ENCODE data around the gene SLC6A18.
"Not testable (repeated sequence)": the region's sequence is repeated elsewhere in the genome, so short reads cannot be mapped to it uniquely, and the experiment has no call there.

The SLC6A18 gene

DNA sequence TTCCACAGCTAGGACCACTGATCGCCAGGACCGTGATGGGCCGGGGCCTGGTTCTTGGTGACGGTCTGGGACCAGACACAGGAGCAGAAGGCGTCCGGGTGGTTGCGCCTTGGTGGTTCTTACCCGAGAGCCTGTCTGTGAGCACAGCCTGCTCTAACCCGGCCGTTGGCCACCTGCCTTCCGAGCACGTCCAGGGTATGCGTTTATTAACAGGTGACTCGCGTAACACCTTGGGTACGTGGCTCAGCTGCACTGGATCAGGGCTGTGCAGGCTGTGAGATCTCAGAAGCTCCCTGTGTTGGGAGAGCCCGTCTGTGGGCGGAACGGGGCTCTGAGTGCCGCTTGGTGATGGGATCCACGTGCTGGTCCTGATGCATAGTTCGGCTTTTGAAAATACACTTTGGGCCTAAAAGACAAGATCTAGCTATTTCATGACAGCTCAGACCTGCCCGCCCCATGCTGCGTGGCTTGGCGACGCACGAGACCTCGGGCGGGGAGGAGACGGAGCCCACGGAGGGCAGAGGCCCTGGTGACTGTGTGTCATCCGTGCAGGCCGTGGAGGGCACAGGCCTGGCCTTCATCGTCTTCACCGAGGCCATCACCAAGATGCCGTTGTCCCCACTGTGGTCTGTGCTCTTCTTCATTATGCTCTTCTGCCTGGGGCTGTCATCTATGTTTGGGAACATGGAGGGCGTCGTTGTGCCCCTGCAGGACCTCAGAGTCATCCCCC, 6.7 kb upstream of the SLC6A18 start:
- DNase-seq = no peak

DNA sequence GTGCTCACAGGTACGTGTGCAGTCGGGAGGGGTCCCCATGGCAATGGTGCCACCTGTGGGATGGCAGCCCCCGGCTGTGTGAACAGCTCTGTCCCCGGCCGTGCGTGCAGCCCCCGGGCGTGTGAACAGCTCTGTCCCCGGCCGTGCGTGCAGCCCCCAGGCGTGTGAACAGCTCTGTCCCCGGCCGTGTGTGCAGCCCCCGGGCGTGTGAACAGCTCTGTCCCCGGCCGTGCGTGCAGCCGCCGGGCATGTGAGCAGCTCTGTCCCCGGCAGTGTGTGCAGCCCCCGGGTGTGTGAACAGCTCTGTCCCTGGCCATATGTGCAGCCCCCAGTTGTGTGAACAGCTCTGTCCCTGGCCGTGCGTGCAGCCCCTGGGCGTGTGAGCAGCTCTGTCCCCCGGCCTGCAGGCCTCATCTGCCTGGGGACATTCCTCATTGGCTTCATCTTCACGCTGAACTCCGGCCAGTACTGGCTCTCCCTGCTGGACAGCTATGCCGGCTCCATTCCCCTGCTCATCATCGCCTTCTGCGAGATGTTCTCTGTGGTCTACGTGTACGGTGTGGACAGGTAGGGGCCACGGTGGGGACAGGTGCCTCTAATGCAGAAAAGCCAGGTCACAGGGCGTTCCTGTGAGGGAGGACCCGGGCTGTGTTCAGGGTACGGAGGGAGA, 5.9 kb upstream of the SLC6A18 start:
- no peak for DNase-seq

DNA sequence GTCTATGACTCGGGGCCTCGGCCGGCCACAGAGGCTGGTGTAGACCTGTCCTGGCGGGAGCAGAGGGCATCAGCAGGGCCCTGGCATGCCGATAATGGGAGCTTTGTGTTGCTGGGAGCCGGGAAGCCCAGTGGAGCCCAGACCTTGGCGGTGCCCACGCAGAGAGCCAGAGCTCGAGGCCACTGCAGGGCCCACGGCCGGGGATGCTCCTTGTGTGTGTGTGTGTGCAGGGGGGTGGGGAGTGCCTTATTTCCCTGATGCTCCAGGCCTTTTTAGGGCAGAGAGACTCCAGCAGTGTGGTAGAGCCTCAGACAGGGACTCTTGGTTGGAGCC, 5.4 kb upstream of the SLC6A18 start:
- no peak for DNase-seq

DNA sequence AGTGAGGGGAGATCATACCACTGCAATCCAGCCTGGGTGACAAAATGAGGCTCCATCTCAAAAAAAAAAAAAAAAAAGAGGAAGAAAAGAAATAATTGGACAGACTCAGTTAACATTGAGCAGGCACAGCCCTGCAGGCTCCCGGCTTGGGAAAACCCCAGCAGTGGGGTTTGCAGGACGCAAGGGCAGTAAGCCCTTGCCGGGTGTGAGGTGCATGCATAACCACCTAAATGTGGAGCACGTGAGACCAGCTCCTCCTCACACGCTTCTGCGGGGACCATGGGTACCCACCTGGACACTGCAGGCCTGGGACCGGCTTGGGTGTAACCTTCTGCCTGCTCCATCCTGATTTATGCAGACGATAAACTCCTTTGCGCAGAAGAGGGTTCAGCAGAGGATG, 4.8 kb upstream of the SLC6A18 start:
- DNase-seq = no peak

DNA sequence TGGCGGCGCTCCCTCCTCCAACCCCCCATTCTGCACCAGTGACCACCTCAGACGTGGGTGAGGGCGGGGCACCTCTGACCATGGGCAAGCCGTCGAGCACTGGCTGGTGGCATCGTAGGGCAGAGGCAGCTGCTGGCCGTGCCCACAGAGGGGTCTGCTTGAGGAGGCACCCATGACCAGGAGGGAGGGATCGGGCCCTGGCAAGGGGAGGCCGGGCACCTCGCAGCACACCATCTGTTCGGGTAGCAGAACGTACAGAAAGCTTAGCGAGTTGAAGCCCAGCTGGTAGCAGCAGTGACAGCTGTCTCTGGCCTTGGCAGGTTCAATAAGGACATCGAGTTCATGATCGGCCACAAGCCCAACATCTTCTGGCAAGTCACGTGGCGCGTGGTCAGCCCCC, 4.3 kb upstream of the SLC6A18 start:
- no peak for DNase-seq

DNA sequence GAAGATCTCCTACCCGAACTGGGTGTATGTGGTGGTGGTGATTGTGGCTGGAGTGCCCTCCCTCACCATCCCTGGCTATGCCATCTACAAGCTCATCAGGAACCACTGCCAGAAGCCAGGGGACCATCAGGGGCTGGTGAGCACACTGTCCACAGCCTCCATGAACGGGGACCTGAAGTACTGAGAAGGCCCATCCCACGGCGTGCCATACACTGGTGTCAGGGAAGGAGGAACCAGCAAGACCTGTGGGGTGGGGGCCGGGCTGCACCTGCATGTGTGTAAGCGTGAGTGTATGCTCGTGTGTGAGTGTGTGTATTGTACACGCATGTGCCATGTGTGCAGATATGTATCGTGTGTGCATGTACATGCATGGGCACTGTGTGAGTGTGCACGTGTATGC, 3.5 kb upstream of the SLC6A18 start:
- no peak for DNase-seq

DNA sequence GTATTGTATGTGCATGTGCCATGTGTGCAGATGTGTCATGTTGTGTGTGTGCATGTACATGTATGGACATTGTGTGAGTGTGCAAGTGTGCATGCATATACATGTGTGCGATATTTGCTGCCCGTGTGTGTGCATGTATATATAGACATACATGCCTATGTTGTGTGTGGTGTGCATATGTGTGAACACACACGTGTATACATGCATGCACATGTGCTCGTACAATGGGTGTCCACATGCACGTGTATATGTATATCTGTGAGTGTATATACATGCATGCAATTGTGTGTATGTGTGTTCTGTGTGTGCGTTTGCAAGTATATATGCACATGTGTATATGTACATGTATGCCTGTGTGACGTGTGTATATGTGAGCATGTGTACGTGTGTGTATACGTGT, 3.0 kb upstream of the SLC6A18 start:
- no peak for DNase-seq

DNA sequence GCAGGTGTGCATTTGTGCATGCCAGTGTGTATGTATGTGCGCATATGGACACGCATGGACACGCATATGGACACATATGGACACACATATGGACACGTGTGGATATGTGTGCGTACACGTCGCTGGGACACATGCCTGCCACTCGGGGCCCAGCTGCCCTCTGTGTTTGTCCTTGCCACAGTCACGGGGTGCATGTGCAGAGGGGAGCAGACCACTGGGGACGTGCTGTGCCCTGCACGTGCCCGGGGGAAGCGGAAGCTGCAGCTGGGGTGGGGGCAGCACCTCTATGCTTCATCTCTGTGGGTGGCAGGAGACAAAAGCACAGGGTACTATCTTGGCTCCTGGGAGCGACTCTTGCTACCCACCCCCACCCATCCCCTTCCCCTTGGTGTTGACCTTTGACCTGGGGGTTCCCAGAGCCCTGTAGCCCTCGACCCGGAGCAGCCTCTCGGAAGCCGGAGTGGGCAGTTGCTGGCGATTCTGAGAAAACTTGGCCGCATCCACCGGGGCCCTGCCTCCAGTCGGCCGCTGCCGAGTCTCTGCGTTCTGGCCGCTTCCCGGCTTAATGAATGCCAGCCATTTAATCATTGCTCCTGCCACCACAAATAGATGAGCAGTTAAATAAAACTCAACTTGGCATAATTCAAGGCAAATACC, 2.4 kb upstream of the SLC6A18 start:
- no peak for DNase-seq

DNA sequence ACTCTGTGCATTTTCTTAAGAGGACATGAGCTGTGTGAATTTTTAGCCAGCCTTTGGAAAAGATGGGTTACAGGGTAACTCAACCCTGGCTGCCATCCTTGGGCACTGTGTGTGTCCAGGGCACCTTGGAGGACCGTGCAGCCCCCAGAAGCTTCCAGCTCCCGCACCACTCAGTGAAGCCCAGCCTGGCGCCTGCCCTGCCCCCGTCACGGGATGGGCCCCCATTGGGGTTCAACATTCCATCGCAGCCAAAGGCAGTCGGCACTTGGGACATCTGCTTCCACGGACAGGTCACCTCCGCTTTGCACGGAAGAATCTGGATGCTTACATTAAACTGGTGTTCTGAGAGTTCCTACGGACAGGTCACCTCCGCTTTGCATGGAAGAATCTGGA, 1.9 kb upstream of the SLC6A18 start:
- no peak for DNase-seq

DNA sequence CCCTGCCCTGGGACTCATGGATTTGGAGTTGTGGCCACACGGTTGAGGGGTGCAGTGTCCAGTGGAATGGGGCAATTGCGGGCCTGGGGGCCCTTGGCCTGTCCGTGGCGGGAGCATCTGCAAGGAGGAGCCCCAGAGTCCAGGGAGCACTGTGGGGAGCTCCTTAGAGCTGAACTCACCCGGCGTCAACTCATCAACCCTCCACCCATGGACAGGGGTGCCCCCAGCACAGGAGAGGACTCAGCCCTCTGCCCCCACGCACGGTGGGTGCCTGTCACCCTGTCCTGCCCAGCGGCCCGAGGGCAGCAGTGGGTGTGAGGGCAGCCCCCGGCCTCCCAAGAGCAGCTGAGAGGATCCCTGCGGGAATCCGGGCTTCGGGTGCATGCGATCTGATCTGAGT, 550 bp upstream of the SLC6A18 start:
- DNase-seq = no peak

DNA sequence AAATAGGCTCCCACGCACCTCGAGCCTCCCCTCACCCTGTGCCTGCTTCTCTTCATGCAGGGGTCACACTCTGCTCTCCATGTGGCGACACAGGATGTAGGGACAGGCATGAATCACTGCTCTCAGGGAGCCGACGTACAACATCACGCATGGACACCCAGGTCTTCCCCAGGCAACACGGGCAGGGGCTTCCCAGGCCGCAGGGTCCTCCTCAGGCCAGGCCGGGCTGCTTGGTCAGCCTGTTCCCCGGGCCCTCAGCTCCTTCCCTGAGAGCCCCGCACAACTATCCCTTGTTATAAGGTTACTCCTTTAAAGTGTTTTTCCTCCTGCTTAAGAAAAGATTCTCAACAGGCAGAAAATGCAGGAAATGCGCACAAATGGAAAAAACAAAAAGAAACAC, 1.1 kb downstream of the SLC6A18 start:
- no peak for DNase-seq

DNA sequence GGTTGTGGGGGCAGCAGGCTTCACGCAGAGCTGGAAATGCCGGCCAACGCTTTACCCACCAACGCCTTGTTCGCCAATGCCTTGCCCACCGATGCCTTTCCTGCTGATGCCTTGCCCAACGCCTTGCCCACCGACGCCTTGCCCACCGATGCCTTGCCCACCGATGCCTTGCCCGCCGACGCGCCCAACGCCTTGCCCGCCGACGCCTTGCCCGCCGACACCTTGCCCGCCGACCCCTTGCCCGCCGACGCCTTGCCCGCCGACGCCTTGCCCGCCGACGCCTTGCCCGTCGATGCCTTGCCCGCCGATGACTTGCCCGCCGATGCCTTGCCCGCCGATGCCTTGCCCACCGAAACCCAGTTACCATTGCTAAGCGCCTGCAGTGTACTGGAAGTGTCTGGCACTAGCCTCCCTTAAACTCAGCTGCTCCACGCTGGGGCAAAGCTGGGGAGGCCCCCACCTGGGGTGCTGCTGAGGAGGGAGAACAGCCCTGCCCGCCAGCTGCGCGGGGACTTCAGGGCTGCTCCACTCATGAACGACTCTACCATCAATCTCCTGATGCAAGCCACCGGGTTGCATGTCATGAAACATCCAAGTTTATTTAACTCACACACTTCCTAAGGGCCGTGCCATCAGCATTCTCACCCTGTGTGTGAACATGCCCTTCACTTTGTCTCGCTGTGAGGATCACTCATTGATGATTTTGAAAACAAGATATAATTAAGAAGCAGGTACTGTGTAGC, 1.8 kb downstream of the SLC6A18 start:
- DNase-seq = no peak

DNA sequence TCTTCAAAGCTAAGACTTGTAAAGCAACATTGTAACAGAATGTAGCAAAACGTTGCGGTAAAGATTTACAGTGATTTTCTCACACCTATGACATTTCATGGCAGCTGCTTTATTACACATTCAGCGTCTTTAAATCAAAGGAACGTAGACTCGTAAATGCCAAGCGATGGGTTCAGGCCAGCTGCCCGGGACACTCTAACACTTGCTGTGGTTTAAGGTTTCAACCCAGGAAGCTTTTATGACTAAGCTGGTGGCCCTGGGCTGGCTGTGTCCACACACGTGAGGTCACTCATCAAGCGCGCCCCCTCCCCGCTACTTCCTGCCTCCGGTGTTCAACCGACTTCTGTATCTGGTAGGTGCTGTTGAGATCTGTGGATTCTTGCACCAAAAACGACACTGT, 2.5 kb downstream of the SLC6A18 start:
- no peak for DNase-seq

DNA sequence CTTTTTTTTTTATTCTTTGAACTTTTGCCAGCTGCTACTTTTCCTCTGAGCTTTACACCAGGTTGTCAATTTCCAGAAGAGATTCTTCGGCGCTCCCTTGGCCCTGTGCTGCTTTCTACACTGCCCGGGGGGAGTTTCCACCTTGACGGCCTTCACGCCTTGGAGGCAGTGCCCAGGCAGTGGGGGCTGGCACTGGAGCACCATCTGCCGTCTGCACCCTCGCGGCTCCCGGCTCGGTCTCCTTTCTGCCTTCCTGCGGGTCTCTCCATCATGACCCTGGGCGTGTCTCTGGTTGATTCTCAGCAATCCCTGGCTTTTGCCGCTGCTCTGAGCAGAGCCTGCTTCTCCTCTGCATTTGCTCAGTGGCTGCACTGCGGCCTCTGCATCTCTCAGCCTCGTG, 2.9 kb downstream of the SLC6A18 start:
- DNase-seq = no peak

DNA sequence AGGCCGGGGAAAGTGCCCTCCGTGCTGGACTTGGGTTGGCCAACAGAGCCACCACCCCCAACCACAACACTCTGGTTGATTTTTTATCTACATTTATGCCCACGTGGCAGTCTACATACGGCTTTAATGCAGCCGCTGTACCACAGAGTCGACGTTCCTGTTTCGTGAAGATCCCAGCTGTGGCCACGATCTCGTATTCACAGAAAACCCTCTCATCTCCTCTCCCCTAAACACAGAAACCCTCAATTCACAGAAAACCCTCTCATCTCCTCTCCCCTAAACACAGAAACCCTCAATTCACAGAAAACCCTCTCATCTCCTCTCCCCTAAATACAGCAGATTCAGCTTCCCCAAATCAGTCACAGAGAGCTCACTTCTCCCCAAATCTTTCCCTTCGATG, 3.8 kb downstream of the SLC6A18 start:
- not testable (repeated sequence) for DNase-seq

DNA sequence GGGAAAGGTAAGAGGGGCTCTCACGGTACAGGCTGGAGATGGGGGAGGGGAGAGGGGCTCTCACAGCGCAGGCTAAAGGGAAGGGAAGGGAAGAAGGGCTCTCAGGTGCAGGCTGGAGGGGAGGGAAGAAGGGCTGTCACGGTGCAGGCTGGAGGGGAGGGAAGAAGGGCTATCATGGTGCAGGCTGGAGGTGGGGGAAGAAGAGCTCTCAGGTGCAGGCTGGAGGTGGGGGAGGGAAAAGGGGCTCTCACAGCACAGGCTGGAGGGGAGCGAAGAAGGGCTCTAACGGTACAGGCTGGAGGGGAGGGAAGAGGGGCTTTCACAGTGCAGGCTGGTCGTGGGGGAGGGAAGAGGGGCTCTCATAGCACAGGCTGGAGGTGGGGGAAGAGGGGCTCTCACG, 4.6 kb downstream of the SLC6A18 start:
- no peak for DNase-seq

DNA sequence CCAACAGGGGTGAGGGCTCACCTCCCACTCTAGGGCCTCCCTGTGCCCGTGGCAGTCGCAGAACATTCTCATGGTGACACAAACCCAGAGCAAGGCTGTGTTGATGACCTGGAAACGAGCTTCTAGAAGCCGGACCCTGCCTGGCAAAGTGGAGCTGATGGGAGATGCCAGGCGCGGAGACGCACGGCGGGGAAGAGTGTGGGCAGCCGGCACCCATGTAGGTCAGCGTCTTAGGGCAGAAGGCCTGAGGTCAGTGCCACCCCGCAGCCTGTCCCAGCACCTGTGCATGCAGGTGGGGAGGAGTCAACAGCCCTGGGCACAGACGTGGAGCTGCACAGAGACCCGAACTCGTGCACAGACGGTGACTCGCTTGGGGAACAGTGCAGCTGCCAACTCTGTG, 5.4 kb downstream of the SLC6A18 start:
- no peak for DNase-seq

DNA sequence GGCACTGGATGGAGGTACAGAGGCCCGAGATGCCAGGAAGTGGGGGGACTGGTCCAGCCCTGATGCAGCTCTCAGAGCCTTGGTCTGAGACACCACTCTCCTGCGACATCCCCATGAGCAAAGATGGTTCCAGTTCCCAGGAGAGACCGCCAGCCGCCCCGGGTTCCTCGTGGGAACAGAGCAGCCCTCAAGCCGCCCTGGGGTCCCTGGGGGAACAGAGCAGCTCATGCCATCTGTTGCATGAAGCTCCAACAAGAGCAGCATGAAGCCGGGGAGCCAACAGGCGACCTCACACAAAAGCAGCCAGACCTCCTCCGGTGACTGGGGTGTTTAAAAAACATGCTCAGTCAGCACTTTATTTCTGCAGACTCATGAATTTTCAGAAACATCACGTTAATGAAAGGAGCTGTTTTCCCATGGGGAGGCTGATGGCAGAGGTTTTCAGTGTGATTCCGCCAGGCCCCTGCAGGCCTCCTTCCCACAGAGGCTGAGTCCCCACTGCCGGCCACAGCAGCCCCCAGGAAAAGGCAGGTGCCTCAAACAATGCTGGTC, 6.2 kb downstream of the SLC6A18 start:
- DNase-seq = no peak

DNA sequence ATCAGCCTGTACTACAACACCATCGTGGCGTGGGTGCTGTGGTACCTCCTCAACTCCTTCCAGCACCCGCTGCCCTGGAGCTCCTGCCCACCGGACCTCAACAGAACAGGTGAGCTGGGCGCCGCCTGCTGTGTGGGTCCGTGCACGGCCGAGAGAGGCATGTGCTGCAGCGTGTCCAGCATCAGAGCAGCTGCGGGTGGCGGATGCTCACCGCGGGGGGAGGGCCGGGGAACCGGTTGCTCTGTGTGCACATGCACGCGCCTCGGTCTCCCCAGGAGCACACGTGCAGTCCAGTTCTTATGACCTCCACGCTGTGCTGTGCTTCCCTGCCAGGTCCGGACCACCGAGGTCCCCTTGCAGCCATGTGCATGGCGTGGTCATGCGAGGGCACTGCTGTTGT, 7.6 kb downstream of the SLC6A18 start:
- no peak for DNase-seq

DNA sequence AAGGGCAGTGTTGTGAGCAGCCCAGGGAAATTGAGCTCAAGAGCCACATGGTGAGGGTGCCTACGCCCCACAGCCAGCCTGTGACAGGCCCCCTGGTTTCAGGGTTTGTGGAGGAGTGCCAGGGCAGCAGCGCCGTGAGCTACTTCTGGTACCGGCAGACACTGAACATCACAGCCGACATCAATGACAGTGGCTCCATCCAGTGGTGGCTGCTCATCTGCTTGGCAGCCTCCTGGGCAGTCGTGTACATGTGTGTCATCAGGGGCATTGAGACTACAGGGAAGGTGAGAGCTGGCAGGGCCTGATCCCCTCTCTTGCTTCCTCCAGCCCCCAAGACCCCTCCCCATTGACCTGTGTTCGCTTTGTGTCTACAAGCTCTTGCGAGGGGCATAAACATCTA, 10.2 kb downstream of the SLC6A18 start:
- DNase-seq = no peak

DNA sequence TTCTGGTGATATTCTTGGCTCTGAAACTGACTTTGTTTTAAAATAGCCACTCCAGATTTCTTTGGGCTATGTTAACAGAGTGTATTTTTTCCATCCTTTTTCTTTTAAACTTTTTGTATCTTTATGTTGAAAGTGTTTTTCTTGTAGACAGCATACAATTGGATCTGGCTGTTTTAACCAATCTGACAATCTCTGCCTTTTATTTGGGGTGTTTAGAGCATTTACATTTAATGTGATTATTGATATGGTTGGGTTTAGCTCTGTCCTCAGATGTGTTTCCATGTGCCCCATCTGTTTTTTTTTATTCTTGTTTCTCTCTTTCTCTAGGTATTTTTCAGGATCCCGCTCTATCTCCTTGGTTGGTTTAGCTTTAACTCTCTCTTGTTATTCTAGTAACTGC, 10.7 kb downstream of the SLC6A18 start:
- DNase-seq = no peak

DNA sequence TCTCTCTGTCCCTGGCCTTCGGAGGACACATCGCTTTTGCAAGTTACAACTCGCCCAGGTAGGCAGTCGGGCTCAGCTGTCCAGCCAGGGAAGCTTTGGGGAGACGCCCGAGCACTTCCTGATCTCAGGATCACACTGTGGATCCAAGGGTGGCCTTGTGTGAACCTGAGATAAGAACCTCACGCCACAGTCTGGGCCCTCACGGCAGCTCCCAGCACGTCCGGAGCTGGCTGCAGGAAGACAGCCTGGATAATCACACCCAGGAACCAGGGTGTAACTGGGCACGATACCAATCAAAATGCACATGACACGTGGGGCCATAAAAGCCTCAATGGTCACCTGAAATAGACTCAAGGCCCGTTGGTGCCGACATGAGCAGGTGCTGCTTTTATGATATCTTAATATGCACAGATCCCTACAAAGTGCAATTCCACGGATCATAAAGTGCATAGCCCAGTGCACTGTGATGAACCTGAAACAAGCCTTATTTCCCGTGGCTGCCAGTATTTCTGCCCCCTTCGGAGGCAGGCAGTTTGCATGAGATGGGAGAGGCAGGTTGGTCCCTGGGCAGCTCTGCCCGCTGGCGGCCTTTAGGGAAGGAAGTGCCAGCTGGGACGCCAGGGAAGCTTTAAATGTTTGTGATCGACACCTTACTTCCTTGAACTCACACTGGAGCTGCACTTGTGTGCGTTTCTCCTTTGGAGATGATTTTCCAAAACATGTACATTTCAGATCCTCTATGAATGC, 14.5 kb downstream of the SLC6A18 start:
- no peak for DNase-seq

Data from islet precursor cell (in vitro differentiated cells).